Hematopoietic multipotent progenitor cell treated with erythropoietin and hydrocortisone succinate and interleukin-3 and kit ligand, for 4 days (in vitro differentiated cells): Measurements from ENCODE around the gene HDAC8.
"Not testable (repeated sequence)": the region's sequence is repeated elsewhere in the genome, so short reads cannot be mapped to it uniquely, and the experiment has no call there.

Source experiments
- DNase-seq: peaks from one replicate; pipeline ENCODE4 v3.0.0-alpha.2; 2015

The HDAC8 gene

DNA sequence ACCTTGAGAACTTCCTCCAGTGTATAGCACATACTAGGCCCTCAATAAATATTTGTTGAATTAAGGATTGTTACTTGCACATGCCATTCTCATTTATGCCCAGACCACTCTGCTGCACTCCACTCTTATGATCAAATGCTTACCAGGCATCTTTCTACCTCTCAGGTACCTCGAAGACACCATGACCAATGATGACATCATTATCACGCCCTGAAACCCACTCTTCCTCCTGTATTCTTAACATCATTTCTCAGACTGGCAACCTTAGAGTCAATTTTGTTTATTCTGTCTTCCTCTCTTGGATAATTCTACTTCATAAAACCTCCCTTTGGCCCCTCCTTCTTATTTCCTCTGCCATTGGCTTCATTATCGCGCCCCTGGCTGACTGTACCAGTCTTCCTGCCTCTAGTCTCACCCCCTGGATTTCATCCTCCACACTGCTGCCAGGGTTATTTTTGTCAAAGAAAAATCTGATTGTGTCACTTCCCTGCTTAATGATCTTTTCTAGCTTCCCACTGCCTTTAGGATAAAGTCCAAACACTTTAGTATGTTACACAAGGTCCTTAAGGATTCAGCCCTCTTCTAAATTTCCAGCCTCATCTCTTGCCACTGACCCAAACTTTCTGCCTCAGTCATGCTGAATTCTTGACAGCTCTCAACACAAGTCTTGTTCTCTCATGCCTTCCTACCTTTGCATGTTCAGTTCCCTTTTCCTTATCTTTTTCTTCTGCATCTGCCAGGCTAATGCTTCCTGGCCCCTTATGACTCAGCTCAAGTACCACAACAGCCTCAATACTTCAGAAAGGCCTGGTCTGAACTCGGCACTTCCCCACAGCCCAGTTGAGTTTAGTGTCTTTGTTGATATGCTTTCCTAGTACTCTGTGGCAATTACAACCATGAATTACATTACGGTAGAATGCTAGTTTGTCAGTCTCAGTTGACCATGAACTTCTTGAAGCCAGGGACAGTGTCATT is 45.8 kb downstream of the HDAC8 start:
- peak; percentile 91 for DNase-seq

- no peak for DNase-seq
These were observed 73.9 kb downstream of the HDAC8 start for GRCh38 chrX:72498782-72499181.

DNA sequence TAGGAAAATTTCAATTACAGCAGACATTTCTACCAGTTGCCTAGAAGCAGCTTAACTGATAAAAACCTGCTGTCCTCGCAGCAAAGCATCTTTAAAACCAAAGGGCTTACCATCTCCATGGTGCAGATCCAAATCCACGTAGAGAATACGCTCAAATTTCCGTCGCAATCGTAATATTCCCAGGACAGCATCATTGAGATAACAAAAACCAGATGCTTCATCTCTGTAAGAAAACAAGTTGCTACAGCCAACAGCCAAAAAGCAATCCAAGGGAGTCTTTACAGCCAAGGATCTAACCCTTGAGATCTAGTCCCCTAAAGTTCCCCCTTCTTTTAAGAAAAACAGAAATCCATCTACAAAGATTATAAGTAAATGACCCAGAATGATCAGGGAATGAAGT is 77.6 kb downstream of the HDAC8 start:
- no peak for DNase-seq

DNA sequence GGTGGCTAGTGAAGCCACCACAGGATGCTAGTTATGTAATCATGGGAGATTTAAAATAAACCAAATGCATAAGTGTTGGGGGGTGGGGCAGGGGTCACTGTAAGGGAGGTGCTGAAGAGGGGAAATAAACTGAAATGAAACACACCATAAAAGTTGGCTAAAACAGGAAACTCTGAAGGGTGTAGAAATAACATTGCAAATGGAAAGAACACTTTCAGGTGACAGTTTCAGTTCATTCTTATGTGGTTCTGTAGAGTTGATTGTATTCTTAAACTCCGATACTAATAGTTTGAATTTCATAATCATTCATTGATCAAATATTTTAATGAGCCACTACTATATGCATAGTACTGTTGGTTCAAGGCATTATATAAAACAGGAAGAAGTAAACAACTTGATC is 80.1 kb downstream of the HDAC8 start:
- DNase-seq: peak; percentile 10

GRCh38 chrX:72490221-72490620 is 82.4 kb downstream of the HDAC8 start:
- not testable (repeated sequence) for DNase-seq

GRCh38 chrX:72487661-72488060 is 85.0 kb downstream of the HDAC8 start:
- no peak for DNase-seq

DNA sequence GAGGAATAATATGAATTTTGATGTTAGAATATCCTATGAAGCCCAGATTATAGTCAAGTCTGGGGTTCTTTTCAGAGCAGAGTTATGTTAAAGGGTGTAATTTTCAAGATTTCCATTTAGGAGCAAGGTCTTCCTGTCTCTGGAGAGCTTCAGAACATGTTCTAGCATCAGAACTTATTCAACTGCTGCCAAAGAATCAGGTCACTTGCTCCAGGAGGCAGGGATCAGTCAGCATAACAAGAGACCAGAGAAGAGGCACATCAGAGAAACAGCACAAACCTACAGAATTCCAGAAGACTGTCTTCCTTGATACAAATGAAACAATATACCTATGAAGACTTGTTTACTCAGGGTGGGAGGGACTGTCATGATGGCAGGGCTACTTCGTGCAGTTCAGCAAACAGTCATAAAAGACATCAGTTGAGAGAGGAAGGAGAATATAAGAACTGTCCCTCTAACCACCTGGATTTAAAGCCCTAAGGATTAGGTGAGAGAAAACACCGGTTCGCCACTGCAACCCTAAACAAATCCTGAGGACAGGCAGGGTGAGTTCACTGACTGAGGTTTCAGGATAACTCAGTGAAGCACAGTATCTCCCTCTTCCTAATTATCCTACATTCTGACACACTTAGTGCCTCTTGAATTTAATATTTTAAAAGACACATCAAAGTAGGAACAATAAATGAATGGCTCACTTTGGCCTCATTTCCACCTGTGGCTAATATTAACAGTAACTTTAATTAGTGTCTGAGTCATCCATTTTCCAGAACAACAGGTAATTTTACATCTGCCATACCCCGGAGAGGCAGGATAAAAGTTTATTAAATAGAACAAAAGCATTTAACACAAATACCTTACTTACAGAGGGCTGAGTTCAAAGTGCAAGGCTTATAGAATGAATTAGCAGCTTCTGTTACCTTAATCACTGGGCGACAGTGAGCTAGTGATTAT is 93.0 kb downstream of the HDAC8 start:
- DNase-seq: no peak

DNA sequence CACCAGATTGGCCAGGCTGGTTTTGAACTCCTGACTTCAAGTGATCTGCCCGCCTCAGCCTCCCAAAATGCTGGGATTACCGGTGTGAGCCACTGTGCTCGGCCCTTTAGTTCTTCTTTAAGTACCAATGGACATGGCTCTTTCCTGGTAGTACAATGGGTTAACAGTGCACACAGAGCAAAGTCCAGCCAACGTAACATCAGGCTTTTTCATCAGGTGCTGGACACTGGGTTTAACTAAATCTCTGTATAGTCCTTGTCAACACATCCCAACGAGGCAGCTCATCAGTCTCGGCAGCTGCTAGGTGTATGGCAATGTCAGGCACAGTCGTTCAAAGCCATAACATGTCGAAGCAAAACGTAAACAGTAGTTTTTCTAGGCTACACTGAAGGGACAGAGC is 93.8 kb downstream of the HDAC8 start:
- DNase-seq: no peak

- no peak for DNase-seq
These were observed 94.3 kb downstream of the HDAC8 start for GRCh38 chrX:72478351-72478750.

DNA sequence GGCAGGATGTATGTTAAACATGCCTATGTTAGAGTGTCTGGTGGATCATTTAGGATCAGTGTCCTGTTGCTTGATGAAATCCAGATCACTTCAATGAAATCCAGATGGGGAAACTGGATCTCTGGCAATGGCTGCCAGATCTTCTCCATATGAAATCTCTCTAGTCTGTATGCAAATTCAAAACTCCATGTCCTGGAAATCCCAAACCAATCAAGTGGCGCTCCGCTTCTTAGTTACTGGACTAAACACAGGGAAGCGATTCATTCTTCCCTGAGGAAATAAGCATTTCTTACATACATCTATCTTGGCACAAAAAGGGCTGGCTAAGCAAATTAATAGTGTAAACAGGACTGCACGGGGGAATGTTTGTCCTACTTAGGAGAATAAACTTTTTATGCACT is 94.9 kb downstream of the HDAC8 start:
- no peak for DNase-seq

DNA sequence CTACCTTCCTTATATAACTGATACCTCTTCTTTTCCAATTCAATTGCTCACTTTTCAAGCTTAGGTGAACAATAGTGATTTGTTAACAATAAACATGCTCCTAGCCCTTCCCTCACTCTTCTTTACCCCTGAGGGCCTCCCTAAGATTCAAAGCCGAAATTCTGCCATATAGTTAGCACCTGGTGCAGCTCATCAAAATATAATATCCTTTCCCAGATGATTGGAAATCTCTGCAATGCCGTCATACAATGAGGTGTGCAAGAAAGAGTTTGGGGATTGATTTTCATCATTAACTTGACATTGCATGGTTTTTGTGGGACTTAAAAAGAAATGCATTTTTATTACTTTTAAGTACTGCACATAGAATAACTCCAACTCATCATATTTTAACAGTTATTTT is 95.3 kb downstream of the HDAC8 start:
- DNase-seq: no peak

- no peak for DNase-seq
These were observed 96.5 kb downstream of the HDAC8 start for GRCh38 chrX:72475952-72476668.

DNA sequence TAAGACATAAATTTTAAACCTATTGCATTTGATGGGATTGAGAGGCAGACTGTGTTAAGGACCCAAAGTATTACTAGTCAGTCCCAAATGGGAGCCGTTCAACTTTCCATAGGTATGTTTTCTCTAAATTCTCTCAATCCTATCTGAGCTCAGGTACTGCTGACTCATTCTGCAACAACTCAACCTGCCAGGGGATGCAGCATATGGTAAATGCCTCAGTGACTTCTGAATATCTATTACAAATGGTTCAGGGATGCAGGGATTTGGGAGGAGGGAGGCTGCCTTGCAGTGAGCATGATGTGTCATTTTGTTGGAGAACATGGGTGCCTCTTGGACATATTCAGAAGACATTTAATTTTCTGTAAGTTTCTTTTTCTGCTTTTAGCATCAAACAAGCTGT is 97.3 kb downstream of the HDAC8 start:
- no peak for DNase-seq

DNA sequence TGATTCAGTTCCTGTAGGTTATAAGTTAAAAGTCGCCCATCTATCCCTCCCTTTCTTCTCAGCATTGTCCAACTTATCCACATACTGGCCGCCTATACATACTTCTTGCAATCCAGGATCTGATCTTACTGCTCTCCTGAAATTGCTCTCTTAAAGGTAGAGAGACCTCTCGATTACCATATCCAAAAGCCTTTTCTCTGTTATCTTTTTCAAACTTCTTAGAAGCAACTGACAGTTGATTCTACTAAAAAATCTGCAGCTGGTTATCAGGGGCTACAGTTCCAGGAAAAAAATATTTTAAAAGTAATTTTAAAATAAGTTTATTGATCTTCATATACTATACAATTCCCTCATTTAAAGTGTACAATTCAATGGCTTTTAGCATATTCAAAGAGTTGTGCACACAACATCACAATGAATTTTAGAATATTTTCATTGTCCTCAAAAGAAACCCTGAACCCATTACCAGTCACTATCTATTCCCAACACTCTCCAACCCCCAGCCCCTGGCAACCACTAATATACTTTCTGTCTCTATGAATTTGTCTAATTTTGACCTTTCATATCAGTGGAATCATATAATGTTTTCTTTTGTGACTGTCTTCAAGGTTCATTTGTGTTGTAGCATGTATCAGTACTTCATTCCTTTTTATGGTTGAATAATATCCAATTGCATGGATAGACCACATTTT is 102.0 kb downstream of the HDAC8 start:
- peak; percentile 50 for DNase-seq

- DNase-seq: no peak
These were observed 102.5 kb downstream of the HDAC8 start for GRCh38 chrX:72470117-72470516.

GRCh38 chrX:72468607-72469006 is 104.0 kb downstream of the HDAC8 start:
- DNase-seq: no peak

GRCh38 chrX:72467135-72467534 is 105.5 kb downstream of the HDAC8 start:
- peak; percentile 63 for DNase-seq

GRCh38 chrX:72466493-72466892 is 106.2 kb downstream of the HDAC8 start:
- no peak for DNase-seq

DNA sequence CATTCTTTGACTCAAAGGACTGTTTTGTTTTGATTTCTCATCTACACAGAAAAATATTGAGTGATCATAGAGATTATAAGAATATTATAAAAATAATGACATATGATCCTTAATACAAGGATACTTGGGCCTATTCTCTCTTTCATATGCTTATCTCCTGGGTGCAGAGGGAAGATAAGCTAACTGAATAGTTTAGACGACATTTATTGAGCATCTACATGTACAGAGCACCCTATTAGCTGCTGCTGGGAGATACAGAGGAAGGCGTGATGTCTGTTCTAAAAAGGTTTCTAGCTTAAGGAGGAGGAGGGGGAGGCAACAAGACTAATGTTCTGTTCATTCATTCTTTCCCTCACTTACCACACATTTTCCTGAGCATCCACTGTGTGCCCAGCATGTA is 106.8 kb downstream of the HDAC8 start:
- DNase-seq: peak; percentile 48

GRCh38 chrX:72461766-72462165 is 110.9 kb downstream of the HDAC8 start:
- no peak for DNase-seq

DNA sequence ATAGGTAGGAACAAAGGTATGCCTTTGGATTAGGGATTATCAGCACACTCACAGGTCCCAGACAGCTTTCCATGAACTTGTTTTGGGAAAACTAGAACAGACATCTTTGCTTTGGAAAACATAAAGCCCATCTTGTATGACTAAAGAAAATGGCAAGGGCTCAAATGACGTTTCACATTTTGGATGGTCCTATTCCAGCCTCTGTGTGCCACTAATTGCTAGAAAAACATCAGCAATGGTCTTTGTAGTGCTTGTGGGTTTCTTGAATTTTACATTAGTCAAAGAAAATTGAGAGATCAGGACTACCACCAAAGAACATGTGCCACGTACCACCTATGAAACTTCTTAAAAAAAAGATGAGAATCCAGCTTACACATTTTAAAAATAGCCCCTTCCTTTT is 111.4 kb downstream of the HDAC8 start:
- DNase-seq: no peak

DNA sequence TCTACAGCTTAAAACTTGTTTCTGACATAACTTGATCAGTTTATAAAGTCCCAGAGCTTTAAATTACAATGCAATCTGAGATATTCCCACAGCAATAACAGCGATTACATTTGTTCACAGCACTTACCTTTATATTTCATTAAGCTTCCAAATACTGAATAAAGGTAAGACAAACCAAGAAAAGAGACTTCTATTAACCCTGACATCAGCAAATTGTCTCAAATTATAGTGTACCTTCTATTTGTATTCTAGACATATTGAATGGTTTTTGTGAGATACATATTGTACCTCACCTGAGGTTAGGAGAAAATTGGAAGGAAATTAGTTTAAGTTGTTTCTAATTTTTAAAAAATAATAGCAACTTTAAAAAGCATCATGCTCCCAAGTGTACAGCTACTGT is 111.9 kb downstream of the HDAC8 start:
- no peak for DNase-seq
